DOHH2 (cell line): ENCODE data around the gene MCOLN1.

Source experiments
- H3F3A ChIP-seq: fragments of 200-600 bp; sonication (generic), shearing (Covaris generic); 2 replicates; pipeline ENCODE4 v1.6.0; 2016; ENCODE audit warnings: antibody characterized with exemption, mild to moderate bottlenecking; ENCODE audit not compliant: control insufficient read depth, insufficient read depth
- H3K27ac ChIP-seq: fragments of 200-600 bp; sonication (generic); 2 replicates; pipeline ENCODE4 v1.5.1; 2014; ENCODE audit warnings: low read depth, mild to moderate bottlenecking, low read length, moderate library complexity
- H3K27me3 ChIP-seq: fragments of 200-600 bp; sonication (generic); 2 replicates; pipeline ENCODE4 v1.6.1; 2014; ENCODE audit warnings: mild to moderate bottlenecking, low read length, mixed read lengths; ENCODE audit not compliant: control insufficient read depth
- H3K36me3 ChIP-seq: fragments of 200-600 bp; sonication (generic); 2 replicates; pipeline ENCODE4 v1.6.1; 2014; ENCODE audit warnings: mild to moderate bottlenecking, low read length, moderate library complexity, mixed read lengths; ENCODE audit not compliant: control insufficient read depth
- H3K4me1 ChIP-seq: fragments of 200-600 bp; sonication (generic); 2 replicates; pipeline ENCODE4 v1.6.1; 2014; ENCODE audit warnings: mild to moderate bottlenecking, low read length, mixed read lengths; ENCODE audit not compliant: control insufficient read depth
- H3K4me2 ChIP-seq: fragments of 200-600 bp; sonication (generic); 2 replicates; pipeline ENCODE4 v1.6.0; 2014; ENCODE audit warnings: mild to moderate bottlenecking, low read length, moderate library complexity
- H3K4me3 ChIP-seq: fragments of 200-600 bp; sonication (generic); 2 replicates; pipeline ENCODE4 v1.5.1; 2014; ENCODE audit warnings: mild to moderate bottlenecking, low read length, mixed read lengths
- H3K79me2 ChIP-seq: fragments of 200-600 bp; sonication (generic); 2 replicates; pipeline ENCODE4 v1.6.1; 2014; ENCODE audit warnings: mild to moderate bottlenecking, low read length, mixed read lengths; ENCODE audit not compliant: control insufficient read depth
- H3K9me2 ChIP-seq: fragments of 200-600 bp; sonication (generic); replicated peaks from 2 replicates; pipeline ENCODE4 v1.6.1; 2014; ENCODE audit warnings: mild to moderate bottlenecking, low read length, mixed read lengths; ENCODE audit not compliant: control insufficient read depth
- H3K9me3 ChIP-seq: fragments of 200-600 bp; sonication (generic); 2 replicates; pipeline ENCODE4 v1.6.1; 2014; ENCODE audit warnings: antibody characterized with exemption, low read length, mixed read lengths; ENCODE audit not compliant: control insufficient read depth, insufficient read depth
- H4K20me1 ChIP-seq: fragments of 200-600 bp; sonication (generic); 2 replicates; pipeline ENCODE4 v1.6.0; 2014; ENCODE audit warnings: low read depth, mild to moderate bottlenecking, antibody characterized with exemption, low read length, moderate library complexity; ENCODE audit not compliant: control insufficient read depth, insufficient read depth
- CTCF ChIP-seq: fragments of 200-600 bp; sonication (generic); IDR thresholded peaks from one replicate; pipeline ENCODE4 v1.5.1; 2014; ENCODE audit warnings: antibody characterized with exemption, mild to moderate bottlenecking, low read depth, low read length; ENCODE audit not compliant: poor library complexity, severe bottlenecking
- EZH2phosphoT487 ChIP-seq: fragments of 200-600 bp; sonication (generic); IDR thresholded peaks from 2 replicates; pipeline ENCODE4 v1.6.1; 2017; ENCODE audit warnings: borderline replicate concordance, mild to moderate bottlenecking, antibody characterized with exemption, low read length, moderate library complexity, mixed read lengths

MCOLN1 gene

GRCh38 chr19:7524523-7524922 lies 2.1 kb downstream of the MCOLN1 start:
- H3K4me3 ChIP-seq: no peak overlapping the region
- H4K20me1 ChIP-seq: no peaks in the 10 kb centered on the region
- TF ChIP-seq CTCF: no peak
- no peak for TF ChIP-seq EZH2phosphoT487
- no peaks in the 10 kb centered on the region for H3K79me2 ChIP-seq
- H3K27me3 ChIP-seq: 0 out of 2 replicates have a peak, but pooled peaks cover 4% of the 10 kb centered on the region
- H3K27ac ChIP-seq: no peak overlapping the region
- peaks cover 14% of the 10 kb centered on the region for H3K4me1 ChIP-seq
- no peak overlapping the region for H3K4me2 ChIP-seq
- H3K9me3 ChIP-seq: no peaks in the 10 kb centered on the region
- no peaks in the 10 kb centered on the region for H3K36me3 ChIP-seq
- H3F3A ChIP-seq: no peaks in the 10 kb centered on the region
- no peaks in the 10 kb centered on the region for H3K9me2 ChIP-seq

- no peaks in the 10 kb centered on the region for H3K79me2 ChIP-seq
- no peaks in the 10 kb centered on the region for H3F3A ChIP-seq
- no peak overlapping the region for H3K27ac ChIP-seq
- H3K9me2 ChIP-seq: no peaks in the 10 kb centered on the region
- peaks cover 14% of the 10 kb centered on the region for H3K4me1 ChIP-seq
- no peaks in the 10 kb centered on the region for H3K36me3 ChIP-seq
- no peaks in the 10 kb centered on the region for H3K9me3 ChIP-seq
- TF ChIP-seq EZH2phosphoT487 (no peak), CTCF (no peak)
- no peaks in the 10 kb centered on the region for H4K20me1 ChIP-seq
- H3K4me2 ChIP-seq: no peak overlapping the region
- 0 out of 2 replicates have a peak, but pooled peaks cover 4% of the 10 kb centered on the region for H3K27me3 ChIP-seq
- H3K4me3 ChIP-seq: no peak overlapping the region
Measured at GRCh38 chr19:7524992-7525739, 2.7 kb downstream of the MCOLN1 start.

GRCh38 chr19:7526059-7526929 lies 3.9 kb downstream of the MCOLN1 start:
- H3F3A ChIP-seq: no peaks in the 10 kb centered on the region
- H3K4me2 ChIP-seq: no peak overlapping the region
- no peaks in the 10 kb centered on the region for H3K36me3 ChIP-seq
- peaks cover 14% of the 10 kb centered on the region for H3K4me1 ChIP-seq
- no peaks in the 10 kb centered on the region for H4K20me1 ChIP-seq
- 0 out of 2 replicates have a peak, but pooled peaks cover 4% of the 10 kb centered on the region for H3K27me3 ChIP-seq
- H3K79me2 ChIP-seq: no peaks in the 10 kb centered on the region
- no peaks in the 10 kb centered on the region for H3K9me3 ChIP-seq
- H3K27ac ChIP-seq: no peak overlapping the region
- TF ChIP-seq CTCF: no peak
- H3K4me3 ChIP-seq: no peak overlapping the region
- H3K9me2 ChIP-seq: no peaks in the 10 kb centered on the region
